ENCODE results near the gene TBX19. TPM values are rescaled to one million over a fixed set of nuclear protein-coding genes. Genes with fewer than 3 reads are reported as not detected.
"Not testable (repeated sequence)": the region's sequence is repeated elsewhere in the genome, so short reads cannot be mapped to it uniquely, and the experiment has no call there.

TBX19 gene
- total RNA-seq, 1 experiment from 2014 or later, result 1.2 TPM

DNA sequence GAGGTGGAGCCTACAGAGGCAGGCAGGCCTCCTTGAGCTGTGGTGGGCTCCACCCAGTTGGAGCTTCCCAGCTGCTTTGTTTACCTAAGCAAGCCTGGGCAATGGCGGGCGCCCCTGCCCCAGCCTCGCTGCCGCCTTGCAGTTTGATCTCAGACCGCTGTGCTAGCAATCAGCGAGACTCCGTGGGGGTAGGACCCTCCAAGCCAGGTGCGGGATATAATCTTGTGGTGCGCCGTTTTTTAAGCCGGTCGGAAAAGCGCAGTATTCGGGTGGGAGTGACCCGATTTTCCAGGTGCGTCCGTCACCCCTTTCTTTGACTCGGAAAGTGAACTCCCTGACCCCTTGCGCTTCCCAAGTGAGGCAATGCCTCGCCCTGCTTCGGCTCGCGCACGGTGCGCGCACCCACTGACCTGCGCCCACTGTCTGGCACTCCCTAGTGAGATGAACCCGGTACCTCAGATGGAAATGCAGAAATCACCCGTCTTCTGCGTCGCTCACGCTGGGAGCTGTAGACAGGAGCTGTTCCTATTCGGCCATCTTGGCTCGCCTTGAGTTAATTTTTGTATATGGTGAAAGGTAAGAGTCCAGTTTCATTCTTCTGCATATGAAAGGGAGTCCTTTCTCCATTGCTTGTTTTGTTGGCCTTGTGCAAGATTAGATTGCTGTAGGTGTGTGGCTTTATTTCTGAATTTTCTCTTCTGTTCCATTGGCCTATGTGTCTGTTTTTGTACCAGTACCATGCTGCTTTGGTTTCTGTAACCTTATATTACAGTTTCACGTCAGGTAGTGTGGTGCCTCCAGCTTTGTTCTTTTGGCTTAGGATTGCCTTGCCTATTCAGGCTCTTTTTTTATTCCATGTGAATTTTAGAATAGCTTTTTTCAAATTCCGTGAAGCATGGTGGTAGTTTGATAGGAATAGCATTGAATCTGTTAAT lies 73.9 kb downstream of the TBX19 start:
- H3K27ac Mint-ChIP-seq, result peak overlapping the region; percentile 9; the same call in 1 of the 2 replicates
- CTCF ChIA-PET, result interaction anchor here (0.9 kb wide), 1 partner anchor 12 kb away, joined by 4 read pairs; no protein-coding TSS in a partner anchor
- peak overlapping the region; percentile 63 for H3K4me3 Mint-ChIP-seq
- H3K27me3 Mint-ChIP-seq (ENCODE audit: low read depth); POLR2A ChIA-PET; H3K9me3 Mint-ChIP-seq; ATAC-seq; H3K36me3 Mint-ChIP-seq; DNase-seq (ENCODE audit: low spot score): not testable (repeated sequence)
- peak; percentile 46; the same call in 1 of the 2 replicates for TF ChIP-seq GABPB1 (CRISPR knock-in tag; IDR thresholded peaks at IDR 0.05)
- H3K4me1 Mint-ChIP-seq, result peaks cover 19% of the 10 kb centered on the region

GRCh38 chr1:168360151-168361021 lies 79.7 kb downstream of the TBX19 start:
- no peaks in the 10 kb centered on the region for H3K27me3 Mint-ChIP-seq (ENCODE audit: low read depth)
- no peak overlapping the region for H3K27ac Mint-ChIP-seq
- H3K4me1 Mint-ChIP-seq, result peaks cover 11% of the 10 kb centered on the region
- ChIA-PET CTCF (no interaction called here), POLR2A (no interaction called here)
- no peak for DNase-seq (ENCODE audit: low spot score)
- TF ChIP-seq ZNF416 (CRISPR knock-in tag; IDR thresholded peaks at IDR 0.05), result no peak
- TF ChIP-seq GABPB1 (CRISPR knock-in tag; IDR thresholded peaks at IDR 0.05), result no peak
- TF ChIP-seq JAZF1 (CRISPR knock-in tag; IDR thresholded peaks at IDR 0.05), result no peak
- TF ChIP-seq, protein P1, sequence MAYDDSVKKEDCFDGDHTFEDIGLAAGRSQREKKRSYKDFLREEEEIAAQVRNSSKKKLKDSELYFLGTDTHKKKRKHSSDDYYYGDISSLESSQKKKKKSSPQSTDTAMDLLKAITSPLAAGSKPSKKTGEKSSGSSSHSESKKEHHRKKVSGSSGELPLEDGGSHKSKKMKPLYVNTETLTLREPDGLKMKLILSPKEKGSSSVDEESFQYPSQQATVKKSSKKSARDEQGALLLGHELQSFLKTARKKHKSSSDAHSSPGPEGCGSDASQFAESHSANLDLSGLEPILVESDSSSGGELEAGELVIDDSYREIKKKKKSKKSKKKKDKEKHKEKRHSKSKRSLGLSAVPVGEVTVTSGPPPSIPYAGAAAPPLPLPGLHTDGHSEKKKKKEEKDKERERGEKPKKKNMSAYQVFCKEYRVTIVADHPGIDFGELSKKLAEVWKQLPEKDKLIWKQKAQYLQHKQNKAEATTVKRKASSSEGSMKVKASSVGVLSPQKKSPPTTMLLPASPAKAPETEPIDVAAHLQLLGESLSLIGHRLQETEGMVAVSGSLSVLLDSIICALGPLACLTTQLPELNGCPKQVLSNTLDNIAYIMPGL (CRISPR knock-in tag; IDR thresholded peaks at IDR 0.05), result no peak
- TF ChIP-seq ZBTB43 (CRISPR knock-in tag; IDR thresholded peaks at IDR 0.05), result no peak
- TF ChIP-seq KAT7 (CRISPR knock-in tag; IDR thresholded peaks at IDR 0.05; ENCODE audit: borderline replicate concordance), result no peak
- no peaks in the 10 kb centered on the region; the same call in 1 of the 2 replicates for H3K36me3 Mint-ChIP-seq
- H3K4me3 Mint-ChIP-seq, result no peak overlapping the region
- ATAC-seq, result no peak
- 0 out of 2 replicates have a peak, but pooled peaks cover 3% of the 10 kb centered on the region for H3K9me3 Mint-ChIP-seq

GRCh38 chr1:168361252-168361651 lies 80.6 kb downstream of the TBX19 start:
- Mint-ChIP-seq H3K4me1 (peaks cover 4% of the 10 kb centered on the region; the same call in 1 of the 2 replicates), H3K9me3 (0 out of 2 replicates have a peak, but pooled peaks cover 3% of the 10 kb centered on the region), H3K27ac (no peak overlapping the region), H3K36me3 (no peaks in the 10 kb centered on the region; the same call in 1 of the 2 replicates), H3K4me3 (no peak overlapping the region), H3K27me3 (ENCODE audit: low read depth) (no peaks in the 10 kb centered on the region)
- ChIA-PET CTCF (no interaction called here), POLR2A (no interaction called here)
- TF ChIP-seq GABPB1 (CRISPR knock-in tag; IDR thresholded peaks at IDR 0.05), result no peak
- TF ChIP-seq MXD4 (CRISPR knock-in tag; IDR thresholded peaks at IDR 0.05; ENCODE audit: borderline replicate concordance), result no peak
- no peak for TF ChIP-seq NR1H2 (CRISPR knock-in tag; IDR thresholded peaks at IDR 0.05)
- no peak for DNase-seq (ENCODE audit: low spot score)
- no peak for ATAC-seq

GRCh38 chr1:168362991-168363390 lies 82.3 kb downstream of the TBX19 start:
- POLR2A ChIA-PET, result no interaction called here
- ATAC-seq (no peak), DNase-seq (ENCODE audit: low spot score) (no peak)
- Mint-ChIP-seq H3K4me1 (no peaks in the 10 kb centered on the region), H3K27me3 (ENCODE audit: low read depth) (no peaks in the 10 kb centered on the region), H3K27ac (no peak overlapping the region), H3K36me3 (no peaks in the 10 kb centered on the region; the same call in 1 of the 2 replicates), H3K4me3 (no peak overlapping the region), H3K9me3 (0 out of 2 replicates have a peak, but pooled peaks cover 3% of the 10 kb centered on the region)
- CTCF ChIA-PET, result interaction anchor here (0.6 to 2.0 kb wide), 2 partner anchors 20 to 68 kb away, joined by 4 to 10 read pairs; no protein-coding TSS in a partner anchor
- TF ChIP-seq NFYB (CRISPR knock-in tag; conservative IDR thresholded peaks at IDR 0.05; ENCODE audit: low read depth) (no peak), TP53 (CRISPR knock-in tag; IDR thresholded peaks at IDR 0.05) (no peak), PRRX2 (CRISPR knock-in tag; IDR thresholded peaks at IDR 0.05) (no peak), ERG (CRISPR knock-in tag; IDR thresholded peaks at IDR 0.05) (no peak)
- TF ChIP-seq, protein P2, sequence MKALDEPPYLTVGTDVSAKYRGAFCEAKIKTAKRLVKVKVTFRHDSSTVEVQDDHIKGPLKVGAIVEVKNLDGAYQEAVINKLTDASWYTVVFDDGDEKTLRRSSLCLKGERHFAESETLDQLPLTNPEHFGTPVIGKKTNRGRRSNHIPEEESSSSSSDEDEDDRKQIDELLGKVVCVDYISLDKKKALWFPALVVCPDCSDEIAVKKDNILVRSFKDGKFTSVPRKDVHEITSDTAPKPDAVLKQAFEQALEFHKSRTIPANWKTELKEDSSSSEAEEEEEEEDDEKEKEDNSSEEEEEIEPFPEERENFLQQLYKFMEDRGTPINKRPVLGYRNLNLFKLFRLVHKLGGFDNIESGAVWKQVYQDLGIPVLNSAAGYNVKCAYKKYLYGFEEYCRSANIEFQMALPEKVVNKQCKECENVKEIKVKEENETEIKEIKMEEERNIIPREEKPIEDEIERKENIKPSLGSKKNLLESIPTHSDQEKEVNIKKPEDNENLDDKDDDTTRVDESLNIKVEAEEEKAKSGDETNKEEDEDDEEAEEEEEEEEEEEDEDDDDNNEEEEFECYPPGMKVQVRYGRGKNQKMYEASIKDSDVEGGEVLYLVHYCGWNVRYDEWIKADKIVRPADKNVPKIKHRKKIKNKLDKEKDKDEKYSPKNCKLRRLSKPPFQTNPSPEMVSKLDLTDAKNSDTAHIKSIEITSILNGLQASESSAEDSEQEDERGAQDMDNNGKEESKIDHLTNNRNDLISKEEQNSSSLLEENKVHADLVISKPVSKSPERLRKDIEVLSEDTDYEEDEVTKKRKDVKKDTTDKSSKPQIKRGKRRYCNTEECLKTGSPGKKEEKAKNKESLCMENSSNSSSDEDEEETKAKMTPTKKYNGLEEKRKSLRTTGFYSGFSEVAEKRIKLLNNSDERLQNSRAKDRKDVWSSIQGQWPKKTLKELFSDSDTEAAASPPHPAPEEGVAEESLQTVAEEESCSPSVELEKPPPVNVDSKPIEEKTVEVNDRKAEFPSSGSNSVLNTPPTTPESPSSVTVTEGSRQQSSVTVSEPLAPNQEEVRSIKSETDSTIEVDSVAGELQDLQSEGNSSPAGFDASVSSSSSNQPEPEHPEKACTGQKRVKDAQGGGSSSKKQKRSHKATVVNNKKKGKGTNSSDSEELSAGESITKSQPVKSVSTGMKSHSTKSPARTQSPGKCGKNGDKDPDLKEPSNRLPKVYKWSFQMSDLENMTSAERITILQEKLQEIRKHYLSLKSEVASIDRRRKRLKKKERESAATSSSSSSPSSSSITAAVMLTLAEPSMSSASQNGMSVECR (CRISPR knock-in tag; IDR thresholded peaks at IDR 0.05; ENCODE audit: borderline replicate concordance), result no peak
- TF ChIP-seq, protein P3, sequence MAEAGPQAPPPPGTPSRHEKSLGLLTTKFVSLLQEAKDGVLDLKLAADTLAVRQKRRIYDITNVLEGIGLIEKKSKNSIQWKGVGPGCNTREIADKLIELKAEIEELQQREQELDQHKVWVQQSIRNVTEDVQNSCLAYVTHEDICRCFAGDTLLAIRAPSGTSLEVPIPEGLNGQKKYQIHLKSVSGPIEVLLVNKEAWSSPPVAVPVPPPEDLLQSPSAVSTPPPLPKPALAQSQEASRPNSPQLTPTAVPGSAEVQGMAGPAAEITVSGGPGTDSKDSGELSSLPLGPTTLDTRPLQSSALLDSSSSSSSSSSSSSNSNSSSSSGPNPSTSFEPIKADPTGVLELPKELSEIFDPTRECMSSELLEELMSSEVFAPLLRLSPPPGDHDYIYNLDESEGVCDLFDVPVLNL (CRISPR knock-in tag; IDR thresholded peaks at IDR 0.05; ENCODE audit: borderline replicate concordance, low read depth), result no peak
